ENCODE measurements around the gene CLDN9.

Gene CLDN9

DNA sequence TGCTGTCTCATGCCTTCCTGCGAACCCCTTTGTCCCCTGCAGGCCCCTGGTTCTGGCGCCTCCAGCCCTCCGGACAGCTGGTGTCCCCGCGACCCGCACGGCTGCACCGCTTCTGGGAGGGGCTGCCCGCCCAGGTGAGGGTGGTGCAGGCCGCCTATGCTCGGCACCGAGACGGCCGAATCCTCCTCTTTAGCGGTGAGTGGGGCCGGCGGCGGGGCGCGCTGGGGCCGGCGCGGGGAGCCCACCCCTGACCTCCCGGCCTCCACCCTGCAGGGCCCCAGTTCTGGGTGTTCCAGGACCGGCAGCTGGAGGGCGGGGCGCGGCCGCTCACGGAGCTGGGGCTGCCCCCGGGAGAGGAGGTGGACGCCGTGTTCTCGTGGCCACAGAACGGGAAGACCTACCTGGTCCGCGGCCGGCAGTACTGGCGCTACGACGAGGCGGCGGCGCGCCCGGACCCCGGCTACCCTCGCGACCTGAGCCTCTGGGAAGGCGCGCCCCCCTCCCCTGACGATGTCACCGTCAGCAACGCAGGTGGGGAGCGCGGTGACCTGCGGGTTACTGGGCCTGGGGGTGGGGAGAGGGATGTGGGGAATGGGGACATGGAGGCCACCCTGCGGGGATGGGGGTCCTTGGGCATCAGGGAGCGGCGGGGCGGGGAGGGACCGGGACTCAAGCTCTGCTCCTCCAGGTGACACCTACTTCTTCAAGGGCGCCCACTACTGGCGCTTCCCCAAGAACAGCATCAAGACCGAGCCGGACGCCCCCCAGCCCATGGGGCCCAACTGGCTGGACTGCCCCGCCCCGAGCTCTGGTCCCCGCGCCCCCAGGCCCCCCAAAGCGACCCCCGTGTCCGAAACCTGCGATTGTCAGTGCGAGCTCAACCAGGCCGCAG lies 45.7 kb downstream of the CLDN9 start:
- DNase-seq: peak; percentile 55 to 57

DNA sequence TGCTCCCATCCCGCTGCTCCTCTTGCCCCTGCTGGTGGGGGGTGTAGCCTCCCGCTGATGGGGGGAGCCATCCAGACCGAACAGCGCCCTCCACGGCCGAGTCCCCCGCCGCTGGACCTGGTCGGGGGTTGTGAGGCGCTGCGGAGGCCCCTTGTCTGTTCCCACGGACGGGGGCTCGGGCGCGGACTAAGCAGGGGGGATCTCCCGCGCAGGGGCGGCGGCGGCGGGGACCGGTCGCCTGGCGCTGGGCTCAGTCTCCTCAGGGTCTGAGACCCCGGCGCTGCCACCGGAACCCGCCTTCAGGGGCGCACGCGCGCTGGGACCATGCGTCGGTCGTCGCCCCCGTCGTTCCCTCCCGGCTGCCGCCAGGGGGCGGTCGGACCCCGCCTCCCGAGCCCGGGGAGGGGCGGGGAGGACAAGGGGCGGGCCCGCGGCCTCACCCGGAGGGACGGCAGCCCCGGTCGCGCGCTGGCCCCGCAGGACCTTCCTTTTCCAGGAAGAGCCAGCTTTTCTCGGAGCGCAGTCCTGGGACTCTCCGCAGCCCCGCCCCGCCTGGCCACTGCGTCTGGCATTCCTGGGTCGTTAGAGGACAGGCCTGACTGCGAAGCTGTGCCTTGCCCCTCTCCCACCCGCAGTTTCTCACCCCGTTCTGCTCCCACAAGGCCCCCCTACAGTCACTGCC lies 46.5 kb downstream of the CLDN9 start:
- peak; percentile 84 to 86 for DNase-seq

DNA sequence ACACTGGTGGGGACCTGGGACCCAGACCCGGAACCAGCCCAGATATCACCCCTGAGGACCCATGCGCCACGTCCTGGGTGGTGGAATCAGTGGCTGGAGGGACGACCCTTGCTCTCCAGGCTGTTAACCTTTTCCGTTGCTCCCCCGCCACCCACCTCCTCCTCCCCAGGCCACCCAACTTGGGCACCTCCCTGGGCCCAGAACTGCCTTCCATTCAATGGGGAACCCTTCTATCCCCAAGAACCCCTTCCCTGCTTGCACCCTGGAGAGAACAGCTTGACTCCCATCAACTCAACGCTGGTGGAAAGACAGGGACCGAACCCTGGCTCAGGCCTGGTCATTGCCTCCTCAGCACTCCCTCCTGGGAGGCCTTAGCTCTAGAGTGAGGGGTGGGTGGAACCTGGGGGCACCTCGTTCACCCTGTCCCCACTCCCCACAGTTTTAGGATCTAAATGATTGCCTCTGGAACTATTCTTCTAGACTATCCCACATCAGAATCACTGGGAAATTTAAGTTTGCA lies 47.1 kb downstream of the CLDN9 start:
- DNase-seq: no peak

DNA sequence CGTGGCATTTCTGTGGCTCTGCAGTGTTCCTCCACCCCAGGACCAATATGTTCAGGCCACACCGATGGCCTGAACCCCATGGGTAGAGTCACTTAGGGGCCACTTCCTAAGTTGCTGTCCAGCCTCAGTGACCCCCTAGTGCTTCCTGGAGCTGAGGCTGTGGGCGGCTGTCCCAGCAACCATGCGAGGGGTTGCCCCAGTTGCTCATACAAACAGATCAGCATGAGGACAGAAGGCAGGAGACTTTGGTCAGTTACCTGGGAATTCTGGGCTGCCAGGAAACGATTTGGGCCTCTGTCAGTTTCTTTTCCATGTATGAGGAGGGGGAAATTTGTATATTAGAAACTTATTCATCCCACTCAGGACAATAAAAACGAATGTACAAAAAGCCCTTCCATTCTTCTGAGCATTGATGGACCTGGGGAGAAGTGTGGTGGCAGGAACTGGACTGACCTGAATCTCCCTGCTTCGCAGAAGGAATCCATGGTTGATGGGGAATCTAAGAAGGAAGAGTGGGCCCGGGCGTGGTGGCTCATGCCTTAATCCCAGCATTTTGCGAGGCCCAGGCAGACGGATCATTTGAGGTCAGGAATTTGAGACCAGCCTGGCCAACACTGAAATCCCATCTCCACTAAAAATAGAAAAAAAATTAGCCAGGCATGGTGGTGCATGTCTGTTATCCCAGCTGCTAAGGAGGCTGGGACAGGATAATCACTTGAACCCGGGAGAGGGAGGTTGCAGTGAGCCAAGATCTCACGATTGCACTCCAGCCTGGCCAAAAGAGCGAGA lies 47.8 kb downstream of the CLDN9 start:
- no peak for DNase-seq

DNA sequence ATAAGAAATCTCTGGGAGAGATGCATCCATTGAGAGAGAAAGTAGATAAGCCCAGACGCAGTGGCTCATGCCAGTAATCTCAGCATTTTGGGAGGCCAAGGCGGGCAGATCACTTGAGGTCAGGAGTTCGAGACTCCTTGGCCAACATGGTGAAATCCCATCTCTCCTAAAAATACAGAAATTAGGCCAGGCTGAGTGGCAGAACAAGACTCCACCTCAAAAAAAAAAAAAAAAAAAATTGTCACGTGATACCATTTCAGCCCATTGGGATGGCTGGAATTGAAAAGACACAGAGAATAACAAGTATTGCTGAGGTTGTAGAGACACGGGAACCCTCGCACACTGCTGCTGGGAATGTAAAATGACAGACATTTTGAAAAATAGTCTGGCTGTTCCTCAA lies 49.8 kb downstream of the CLDN9 start:
- no peak for DNase-seq

DNA sequence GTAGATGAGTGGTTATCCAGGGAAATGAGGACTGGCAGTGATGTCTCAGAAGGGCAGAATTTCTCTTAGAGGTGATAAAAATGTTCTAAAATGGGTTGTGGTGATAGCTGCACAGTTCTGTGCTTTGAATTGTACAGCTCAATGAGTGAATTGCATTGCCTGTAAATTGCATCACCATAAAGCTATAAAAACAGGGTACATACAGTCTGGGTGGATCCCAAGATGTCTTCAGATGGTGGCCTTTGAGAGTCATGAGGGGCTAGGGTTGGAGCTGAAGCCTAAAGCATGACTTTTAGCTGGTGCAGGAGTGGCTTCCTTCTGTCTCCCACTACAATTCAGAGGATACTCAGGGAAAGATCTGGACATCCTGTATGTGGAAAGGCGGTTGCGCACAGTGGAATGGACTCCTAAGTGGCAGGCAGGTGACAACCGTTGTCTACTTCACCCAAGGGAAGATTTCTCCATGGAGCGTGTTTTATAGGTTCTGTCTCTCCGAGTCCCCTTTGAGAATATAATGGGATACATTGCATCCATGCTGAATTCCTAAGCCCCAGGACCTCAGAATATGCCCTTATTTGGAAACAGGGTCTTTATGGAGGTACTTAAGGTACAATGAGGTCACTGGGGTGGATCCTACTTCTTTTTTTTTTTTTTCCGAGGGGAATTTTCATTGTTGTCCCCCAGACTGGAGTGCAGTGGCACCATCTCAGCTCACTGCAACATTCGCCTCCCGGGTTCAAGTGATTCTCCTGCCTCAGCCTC lies 51.1 kb downstream of the CLDN9 start:
- DNase-seq: no peak
